ENCODE measurements around the gene C22orf31.

C22orf31 gene

GRCh38 chr22:29032014-29032475 is 29.6 kb downstream of the C22orf31 start:
- Mint-ChIP-seq H3K27me3 (peaks cover 11% of the 10 kb centered on the region), H3K4me3 (no peak overlapping the region), H3K4me1 (no peaks in the 10 kb centered on the region), H3K36me3 (peaks cover 2% of the 10 kb centered on the region), H3K27ac (no peak overlapping the region), H3K9me3 (no peaks in the 10 kb centered on the region)
- ATAC-seq (ENCODE audit: low read depth): no peak
- no peak for DNase-seq (ENCODE audit: low spot score in 2 of 2)

GRCh38 chr22:29031227-29032011 is 30.2 kb downstream of the C22orf31 start:
- H3K27me3 Mint-ChIP-seq: peaks cover 11% of the 10 kb centered on the region
- H3K4me1 Mint-ChIP-seq: no peaks in the 10 kb centered on the region
- ATAC-seq (ENCODE audit: low read depth) (no peak), DNase-seq (ENCODE audit: low spot score in 2 of 2) (no peak)
- H3K9me3 Mint-ChIP-seq: no peaks in the 10 kb centered on the region
- peaks cover 2% of the 10 kb centered on the region for H3K36me3 Mint-ChIP-seq
- no peak overlapping the region for H3K27ac Mint-ChIP-seq
- H3K4me3 Mint-ChIP-seq: no peak overlapping the region

- Mint-ChIP-seq H3K4me3 (peak overlapping the region; percentile 59), H3K27me3 (peaks cover 11% of the 10 kb centered on the region), H3K4me1 (no peaks in the 10 kb centered on the region), H3K9me3 (no peaks in the 10 kb centered on the region), H3K27ac (no peak overlapping the region), H3K36me3 (peaks cover 2% of the 10 kb centered on the region)
- no peak for ATAC-seq (ENCODE audit: low read depth)
- no peak for DNase-seq (ENCODE audit: low spot score in 2 of 2)
Observed at GRCh38 chr22:29030618-29031226, 30.9 kb downstream of the C22orf31 start.

- no peak for DNase-seq (ENCODE audit: low spot score in 2 of 2)
- ATAC-seq (ENCODE audit: low read depth): no peak
- H3K27ac Mint-ChIP-seq: no peak overlapping the region
- H3K27me3 Mint-ChIP-seq: peaks cover 11% of the 10 kb centered on the region
- H3K4me3 Mint-ChIP-seq: peak overlapping the region; percentile 59
- no peaks in the 10 kb centered on the region for H3K9me3 Mint-ChIP-seq
- H3K36me3 Mint-ChIP-seq: peaks cover 4% of the 10 kb centered on the region
- H3K4me1 Mint-ChIP-seq: no peaks in the 10 kb centered on the region
Observed at GRCh38 chr22:29030016-29030617, 31.5 kb downstream of the C22orf31 start.

GRCh38 chr22:29029202-29030000 is 32.2 kb downstream of the C22orf31 start:
- H3K27me3 Mint-ChIP-seq: peaks cover 11% of the 10 kb centered on the region
- no peaks in the 10 kb centered on the region for H3K4me1 Mint-ChIP-seq
- H3K4me3 Mint-ChIP-seq: no peak overlapping the region
- H3K9me3 Mint-ChIP-seq: no peaks in the 10 kb centered on the region
- no peak for ATAC-seq (ENCODE audit: low read depth)
- peaks cover 4% of the 10 kb centered on the region for H3K36me3 Mint-ChIP-seq
- DNase-seq (ENCODE audit: low spot score in 2 of 2): no peak
- no peak overlapping the region for H3K27ac Mint-ChIP-seq

GRCh38 chr22:29028468-29028867 is 33.2 kb downstream of the C22orf31 start:
- H3K4me3 Mint-ChIP-seq: no peak overlapping the region
- no peak overlapping the region for H3K27ac Mint-ChIP-seq
- DNase-seq (ENCODE audit: low spot score in 2 of 2): no peak
- no peak for ATAC-seq (ENCODE audit: low read depth)
- peaks cover 10% of the 10 kb centered on the region for H3K27me3 Mint-ChIP-seq
- no peaks in the 10 kb centered on the region for H3K4me1 Mint-ChIP-seq
- peaks cover 4% of the 10 kb centered on the region for H3K36me3 Mint-ChIP-seq
- H3K9me3 Mint-ChIP-seq: no peaks in the 10 kb centered on the region

DNA sequence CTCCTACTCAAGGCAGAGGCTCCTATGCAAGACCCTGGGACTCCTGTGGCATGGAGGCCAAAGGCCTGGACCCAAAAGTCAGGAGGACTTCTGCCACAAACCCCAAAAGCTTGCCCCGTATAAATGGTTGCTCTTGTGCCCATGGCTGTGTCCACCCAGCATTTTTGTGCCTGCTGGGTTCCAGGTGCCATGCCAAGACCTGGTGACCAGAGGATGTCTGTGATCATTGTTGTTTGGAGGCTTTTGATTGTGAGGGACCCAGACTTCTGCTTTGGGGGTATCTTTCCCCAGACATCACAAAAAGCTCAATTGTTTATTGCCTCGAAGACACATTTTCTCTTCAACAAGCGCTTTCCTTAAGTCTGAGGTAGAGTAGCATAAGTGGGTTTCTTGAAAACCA is 35.1 kb downstream of the C22orf31 start:
- H3K4me1 Mint-ChIP-seq: no peaks in the 10 kb centered on the region
- no peak for DNase-seq (ENCODE audit: low spot score in 2 of 2)
- H3K27ac Mint-ChIP-seq: no peak overlapping the region
- no peaks in the 10 kb centered on the region for H3K9me3 Mint-ChIP-seq
- peaks cover 5% of the 10 kb centered on the region for H3K27me3 Mint-ChIP-seq
- no peak for ATAC-seq (ENCODE audit: low read depth)
- H3K4me3 Mint-ChIP-seq: no peak overlapping the region
- H3K36me3 Mint-ChIP-seq: peaks cover 4% of the 10 kb centered on the region

DNA sequence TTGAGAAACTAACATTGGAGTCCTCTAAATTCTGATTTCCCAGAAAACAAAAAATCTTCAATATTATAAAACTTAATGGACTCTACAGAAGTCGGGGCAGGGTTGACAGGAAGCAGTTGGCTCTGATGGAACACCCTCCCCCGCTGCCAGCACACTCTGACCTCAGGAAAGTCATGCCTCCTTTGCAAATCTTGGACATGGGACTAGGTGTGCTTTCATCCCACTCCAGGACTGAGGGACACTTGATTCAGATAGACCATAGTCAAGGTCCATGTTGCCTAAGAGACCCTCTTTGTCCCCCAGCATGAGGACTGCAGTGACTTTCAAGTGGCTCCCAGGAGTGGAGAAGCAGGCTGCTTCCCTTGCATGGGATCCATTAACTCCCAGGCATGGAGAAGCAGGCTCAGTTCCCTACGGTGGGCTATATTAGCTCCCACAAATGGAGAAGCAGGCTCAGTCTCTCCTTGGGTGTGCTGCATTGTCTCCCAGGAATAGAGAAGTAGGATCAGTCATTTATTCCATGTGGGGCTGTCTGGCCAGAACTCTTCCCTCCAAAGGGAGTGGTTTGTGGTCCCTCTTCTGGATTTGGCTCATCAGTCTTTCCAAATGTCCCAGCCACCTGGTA is 38.3 kb downstream of the C22orf31 start:
- no peak for ATAC-seq (ENCODE audit: low read depth)

DNA sequence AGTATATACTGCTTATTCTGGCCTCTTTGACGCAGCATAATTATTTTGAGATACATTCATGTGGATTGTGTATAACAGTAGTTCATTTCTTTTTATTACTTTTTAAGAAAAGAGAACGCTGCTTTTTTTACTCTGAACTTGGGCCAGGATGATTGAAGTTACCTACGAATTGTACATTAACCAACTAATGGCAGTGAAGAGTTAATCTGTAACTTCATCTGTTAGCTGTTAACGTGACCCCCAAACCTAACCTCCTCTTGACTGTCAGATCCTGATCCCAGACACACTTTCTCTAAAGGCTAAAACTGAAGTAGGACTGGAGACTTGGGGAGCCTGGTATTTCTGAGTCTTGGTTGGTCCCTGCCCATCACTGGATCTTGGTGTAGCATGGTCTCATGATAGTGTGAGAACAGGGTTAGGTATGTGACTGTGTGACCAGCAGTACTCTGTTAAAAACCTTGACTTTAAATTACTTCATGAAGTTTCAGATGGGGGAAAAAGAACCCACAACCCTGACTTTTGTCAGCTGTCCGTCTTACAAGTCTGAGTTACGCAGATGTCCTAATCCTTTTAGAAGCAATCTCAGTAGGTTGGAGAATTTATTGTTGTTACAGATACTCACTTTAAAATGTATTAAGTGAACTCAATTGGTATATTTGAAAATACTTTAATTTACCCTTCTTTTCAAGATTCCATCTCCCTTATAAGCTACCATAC is 39.4 kb downstream of the C22orf31 start:
- no peaks in the 10 kb centered on the region for H3K4me1 Mint-ChIP-seq
- DNase-seq (ENCODE audit: low spot score in 2 of 2) (no peak), ATAC-seq (ENCODE audit: low read depth) (no peak)
- peaks cover 8% of the 10 kb centered on the region for H3K36me3 Mint-ChIP-seq
- H3K27me3 Mint-ChIP-seq: peaks cover 5% of the 10 kb centered on the region
- H3K4me3 Mint-ChIP-seq: no peak overlapping the region
- peaks cover 5% of the 10 kb centered on the region for H3K9me3 Mint-ChIP-seq
- no peak overlapping the region for H3K27ac Mint-ChIP-seq

More for the DNA sequence above, 38.3 kb downstream of the C22orf31 start:
- H3K4me1 Mint-ChIP-seq: no peaks in the 10 kb centered on the region
- peaks cover 4% of the 10 kb centered on the region for H3K36me3 Mint-ChIP-seq
- H3K27ac Mint-ChIP-seq: no peak overlapping the region
- DNase-seq (ENCODE audit: low spot score in 2 of 2): no peak
- H3K9me3 Mint-ChIP-seq: peaks cover 3% of the 10 kb centered on the region
- peaks cover 6% of the 10 kb centered on the region for H3K27me3 Mint-ChIP-seq
- H3K4me3 Mint-ChIP-seq: no peak overlapping the region

GRCh38 chr22:29018293-29019189 is 43.1 kb downstream of the C22orf31 start:
- no peak overlapping the region for H3K4me3 Mint-ChIP-seq
- peaks cover 5% of the 10 kb centered on the region for H3K9me3 Mint-ChIP-seq
- peaks cover 6% of the 10 kb centered on the region for H3K36me3 Mint-ChIP-seq
- H3K4me1 Mint-ChIP-seq: peaks cover 8% of the 10 kb centered on the region
- DNase-seq (ENCODE audit: low spot score in 2 of 2) (no peak), ATAC-seq (ENCODE audit: low read depth) (no peak)
- no peak overlapping the region for H3K27ac Mint-ChIP-seq
- peaks cover 5% of the 10 kb centered on the region for H3K27me3 Mint-ChIP-seq

DNA sequence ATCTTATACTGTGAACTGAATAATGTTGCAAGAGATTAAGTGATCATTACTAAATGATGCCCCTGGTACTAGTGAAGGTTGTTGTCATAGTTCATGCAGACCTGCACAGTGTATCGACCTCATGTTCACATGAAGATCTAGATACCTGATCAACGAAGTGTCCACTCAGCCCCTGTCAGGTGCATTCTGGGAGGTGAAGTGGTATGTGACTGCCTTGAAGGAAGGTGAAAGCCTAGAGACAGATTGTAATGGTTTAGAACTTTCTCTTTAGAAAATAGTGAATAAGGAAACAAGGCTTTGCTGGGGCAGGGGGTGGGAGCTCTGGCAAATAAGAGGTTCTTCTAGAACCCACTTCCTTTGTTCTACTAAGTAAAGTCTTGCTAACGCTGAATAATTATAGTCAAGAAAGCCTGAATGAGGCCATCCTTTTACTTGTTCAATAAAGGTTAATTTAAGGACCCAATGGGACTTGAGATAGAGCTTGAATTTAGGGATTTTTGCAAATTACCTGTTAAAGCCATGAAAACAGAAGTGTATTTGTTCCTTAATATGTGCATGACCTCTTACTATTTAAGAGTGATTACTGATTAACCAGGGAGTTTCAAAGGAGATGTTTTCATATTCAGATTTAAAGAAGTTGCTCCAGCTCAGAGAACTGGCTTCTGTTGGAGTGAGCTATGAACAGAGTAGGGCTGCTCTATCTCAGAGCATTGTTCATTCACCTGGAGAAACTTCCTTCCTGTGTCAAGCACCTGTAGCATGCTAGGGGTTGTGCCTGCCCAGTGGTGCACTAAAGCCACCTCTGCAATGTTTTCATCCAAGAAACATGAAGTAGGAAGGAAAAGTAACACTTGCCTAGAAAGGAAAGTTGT is 45.3 kb downstream of the C22orf31 start:
- ATAC-seq (ENCODE audit: low read depth): no peak
- Mint-ChIP-seq H3K4me1 (peaks cover 8% of the 10 kb centered on the region), H3K27ac (no peak overlapping the region)

DNA sequence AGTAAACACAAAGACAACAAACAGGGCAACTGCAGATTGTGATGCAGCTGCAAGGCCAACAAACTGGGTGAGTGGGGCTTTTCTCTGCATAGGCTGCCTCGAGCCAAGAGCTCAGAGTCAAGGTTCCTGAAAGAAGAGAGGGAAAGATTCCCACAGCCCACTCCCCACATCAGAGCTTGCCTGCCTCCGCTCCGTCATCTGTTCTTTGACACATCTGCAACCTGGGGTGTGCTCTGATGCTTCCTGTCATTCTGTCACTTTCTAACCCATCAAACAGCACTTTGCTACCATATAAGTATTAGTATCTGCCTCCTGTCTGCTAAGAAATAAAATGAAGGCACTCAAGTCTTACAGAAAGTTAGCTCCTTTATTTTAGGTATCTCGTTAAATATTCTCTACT is 46.9 kb downstream of the C22orf31 start:
- Mint-ChIP-seq H3K4me3 (no peak overlapping the region), H3K27ac (no peak overlapping the region), H3K27me3 (peaks cover 9% of the 10 kb centered on the region), H3K36me3 (peaks cover 8% of the 10 kb centered on the region), H3K4me1 (peaks cover 8% of the 10 kb centered on the region), H3K9me3 (peaks cover 5% of the 10 kb centered on the region)
- DNase-seq (ENCODE audit: low spot score in 2 of 2) (no peak), ATAC-seq (ENCODE audit: low read depth) (no peak)

More for the DNA sequence above, 45.3 kb downstream of the C22orf31 start:
- H3K27me3 Mint-ChIP-seq: peaks cover 5% of the 10 kb centered on the region
- peaks cover 5% of the 10 kb centered on the region for H3K9me3 Mint-ChIP-seq
- peaks cover 6% of the 10 kb centered on the region for H3K36me3 Mint-ChIP-seq
- DNase-seq (ENCODE audit: low spot score in 2 of 2): no peak
- H3K4me3 Mint-ChIP-seq: no peak overlapping the region
